Endothelial cell of umbilical vein (primary cell): ENCODE measurements around the gene SLC38A2. TPM values are rescaled to one million over a fixed set of nuclear protein-coding genes. Genes with fewer than 3 reads are reported as not detected.
A peak's percentile ranks its signal among the peaks of the same experiment; 100 is the strongest.

ENCODE experiments used
- BruUV-seq: library from RNA; stranded (reverse); fragments of 400-500 nt; replicated peaks from 2 replicates; lab custom pipeline; 2021; lab: Mats Ljungman, UMichigan
- CTCF ChIA-PET: fragments of 300-600, 350-600 bp; sonication (Branson Sonifier 250); formaldehyde crosslinking; loops from one replicate; lab custom pipeline; 2021; ENCODE audit warnings: antibody characterized with exemption, inconsistent platforms; lab: Charles Lee
- POLR2A ChIA-PET: fragments of 300-600, 350-600 bp; sonication (Branson Sonifier 250); formaldehyde crosslinking; loops from one replicate; lab custom pipeline; 2021; ENCODE audit warnings: antibody characterized with exemption, inconsistent platforms; lab: Charles Lee
- DNase-seq: peaks from one replicate; pipeline ENCODE4 v3.0.0-alpha.2; 2011; ENCODE audit warnings: low read depth, low spot score
- FAIRE-seq: peaks from 2 replicates; lab custom pipeline; 2011; peaks lifted over from hg19 to GRCh38; lab: Jason Lieb, UNC
- H2AFZ ChIP-seq: 2 replicates; pipeline ENCODE4 v1.6.0; 2012; ENCODE audit warnings: low read depth, low read length, control low read depth, inconsistent platforms
- H3K27ac ChIP-seq: 2 replicates; pipeline ENCODE4 v1.5.1; 2011; ENCODE audit warnings: low read depth, mild to moderate bottlenecking, control low read depth, low read length, moderate library complexity; ENCODE audit not compliant: insufficient read depth
- H3K27me3 ChIP-seq, 2 experiments: 2 replicates each; pipeline versions ENCODE4 v1.6.0 to v1.6.1; 2011; ENCODE audit warnings: low read length in 2 of 2, mixed read lengths in 1 of 2; ENCODE audit not compliant: control insufficient read depth in 2 of 2, insufficient read depth in 2 of 2
- H3K36me3 ChIP-seq, 2 experiments: 2 replicates in 1 of 2; 3 replicates in 1 of 2; pipeline ENCODE4 v1.5.1; 2011; ENCODE audit warnings: low read length in 2 of 2, mild to moderate bottlenecking in 1 of 2, moderate library complexity in 1 of 2; ENCODE audit not compliant: control insufficient read depth in 2 of 2, insufficient read depth in 2 of 2; ENCODE audit errors: extremely low read depth in 1 of 2
- H3K4me1 ChIP-seq: 3 replicates; pipeline ENCODE4 v1.5.1; 2011; ENCODE audit warnings: mild to moderate bottlenecking, low read length; ENCODE audit not compliant: control insufficient read depth, insufficient read depth; ENCODE audit errors: extremely low read depth
- H3K4me2 ChIP-seq: 2 replicates; pipeline ENCODE4 v1.6.1; 2011; ENCODE audit warnings: low read length, control low read depth, mixed read lengths; ENCODE audit not compliant: insufficient read depth
- H3K4me3 ChIP-seq, 3 experiments: fragments of 200-600 bp in 1 of 3; sonication (generic), shearing (Covaris generic) in 1 of 3; replicated peaks in 1 of 3; 2 replicates each; pipeline ENCODE4 v1.5.1; 2011 to 2016; ENCODE audit warnings: control low read depth in 3 of 3, low read length in 3 of 3, mild to moderate bottlenecking in 2 of 3, inconsistent platforms in 1 of 3, low read depth in 1 of 3, moderate library complexity in 1 of 3; ENCODE audit not compliant: insufficient read depth in 1 of 3
- H3K79me2 ChIP-seq: 2 replicates; pipeline ENCODE4 v1.6.0; 2012; ENCODE audit warnings: low read length, inconsistent platforms; ENCODE audit not compliant: control insufficient read depth, insufficient read depth
- H3K9ac ChIP-seq: replicated peaks from 2 replicates; pipeline ENCODE3; 2011; ENCODE audit warnings: low read length, control low read depth; ENCODE audit not compliant: insufficient read depth; ENCODE audit errors: extremely low read depth
- H3K9me1 ChIP-seq: replicated peaks from 3 replicates; pipeline ENCODE4 v1.6.0; 2011; ENCODE audit warnings: mild to moderate bottlenecking, low read length; ENCODE audit not compliant: control insufficient read depth, insufficient read depth; ENCODE audit errors: extremely low read depth
- H3K9me3 ChIP-seq: replicated peaks from 2 replicates; pipeline ENCODE4 v1.5.1; 2012; ENCODE audit warnings: low read length, inconsistent platforms; ENCODE audit not compliant: control insufficient read depth, insufficient read depth
- H4K20me1 ChIP-seq: replicated peaks from 2 replicates; pipeline ENCODE3; 2011; ENCODE audit warnings: mild to moderate bottlenecking, low read length; ENCODE audit not compliant: control insufficient read depth, insufficient read depth; ENCODE audit errors: extremely low read depth
- EZH2 ChIP-seq: IDR thresholded peaks from 2 replicates; pipeline ENCODE4 v1.6.1; 2012; ENCODE audit warnings: borderline replicate concordance, low read depth, mild to moderate bottlenecking, moderate library complexity, low read length, inconsistent platforms; ENCODE audit not compliant: severe bottlenecking
- FOS ChIP-seq: IDR thresholded peaks from 2 replicates; pipeline ENCODE4 v1.6.1; 2011; ENCODE audit warnings: mild to moderate bottlenecking, low read length, moderate library complexity, borderline replicate concordance; ENCODE audit not compliant: insufficient read depth
- GATA2 ChIP-seq: IDR thresholded peaks from 2 replicates; pipeline ENCODE4 v1.7.0; 2011; ENCODE audit warnings: low read depth, mild to moderate bottlenecking, moderate library complexity, mixed read lengths, low read length; ENCODE audit not compliant: insufficient read length, insufficient read depth
- JUN ChIP-seq: IDR thresholded peaks from 2 replicates; pipeline ENCODE4 v1.6.1; 2011; ENCODE audit warnings: borderline replicate concordance, low read depth; ENCODE audit not compliant: insufficient read length, insufficient read depth
- MYC ChIP-seq: IDR thresholded peaks from one replicate; pipeline ENCODE4 v1.6.1; 2011; ENCODE audit warnings: mild to moderate bottlenecking, low read depth, low read length
- POLR2A ChIP-seq: IDR thresholded peaks from 2 replicates; pipeline ENCODE4 v1.6.1; 2012; ENCODE audit warnings: low read depth, mild to moderate bottlenecking, control low read depth, low read length
- POLR2AphosphoS5 ChIP-seq: IDR thresholded peaks from 2 replicates; pipeline ENCODE4 v1.6.1; 2012; ENCODE audit warnings: low read depth, mild to moderate bottlenecking, control low read depth, low read length, moderate library complexity; ENCODE audit not compliant: insufficient read depth
- dilution Hi-C: fragments of 300-500 bp; cut with MboI; formaldehyde crosslinking; loops from one replicate; pipeline ENCODE4 v1.15.0; 2019; ENCODE audit warnings: low sequenced_read_pairs; ENCODE audit not compliant: extremely low pct_ligation_motif_present
- intact Hi-C: fragments of 100-400 bp; cut with micrococcal nuclease; formaldehyde crosslinking; loops from one replicate; pipeline ENCODE4 v1.10.0; 2022
- polyA plus RNA-seq, 4 experiments: library from polyadenylated mRNA; depleted of rRNA in 3 of 4; stranded (reverse) in 3 of 4; unstranded in 1 of 4; fragments of >200 nt; gene quantifications; 2 replicates each; pipeline versions ENCODE4 v1.2.1 to v1.2.3, GENCODE V29; 2011 to 2012; ENCODE audit warnings: missing spikeins in 1 of 4
- total RNA-seq: library from RNA; stranded (reverse); gene quantifications from 2 replicates; pipeline ENCODE4 v1.2.3, GENCODE V29; 2021
- TF ChIP-seq, protein P1 (sequence below): IDR thresholded peaks from 2 replicates; pipeline ENCODE4 v1.6.1; 2011; ENCODE audit not compliant: insufficient read depth, insufficient read length

The SLC38A2 gene
- total and polyA plus RNA-seq, 2 donors (not counting 3 experiments of a cell fraction or from before 2014, with no cell fraction given) = 267 to 427 TPM

DNA sequence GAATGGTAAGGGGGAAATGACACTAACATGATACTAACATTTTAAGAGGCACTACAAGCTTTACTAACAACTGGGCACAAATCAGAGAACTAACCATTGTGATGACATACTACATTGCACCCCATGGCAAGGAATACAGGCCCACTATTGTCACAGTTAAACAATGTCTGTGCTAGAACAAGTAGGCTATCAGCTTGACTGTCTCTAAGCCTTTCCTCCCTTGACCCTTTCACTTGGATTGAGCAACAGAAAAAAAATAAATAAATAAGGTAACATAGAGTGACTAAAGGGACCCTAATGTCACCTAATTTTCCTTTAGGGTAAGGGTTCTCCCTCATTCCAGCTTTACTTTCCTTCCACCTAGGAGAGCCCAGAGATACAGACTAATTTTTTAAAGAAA, 4.4 kb downstream of the SLC38A2 start:
- intact Hi-C loops = loop anchor here (5.0 kb wide), 1 partner anchor 146 kb away; no protein-coding TSS in a partner anchor
- peak overlapping the region in 2 of 3 experiments; percentile 90 to 98 for H3K4me3 ChIP-seq

DNA sequence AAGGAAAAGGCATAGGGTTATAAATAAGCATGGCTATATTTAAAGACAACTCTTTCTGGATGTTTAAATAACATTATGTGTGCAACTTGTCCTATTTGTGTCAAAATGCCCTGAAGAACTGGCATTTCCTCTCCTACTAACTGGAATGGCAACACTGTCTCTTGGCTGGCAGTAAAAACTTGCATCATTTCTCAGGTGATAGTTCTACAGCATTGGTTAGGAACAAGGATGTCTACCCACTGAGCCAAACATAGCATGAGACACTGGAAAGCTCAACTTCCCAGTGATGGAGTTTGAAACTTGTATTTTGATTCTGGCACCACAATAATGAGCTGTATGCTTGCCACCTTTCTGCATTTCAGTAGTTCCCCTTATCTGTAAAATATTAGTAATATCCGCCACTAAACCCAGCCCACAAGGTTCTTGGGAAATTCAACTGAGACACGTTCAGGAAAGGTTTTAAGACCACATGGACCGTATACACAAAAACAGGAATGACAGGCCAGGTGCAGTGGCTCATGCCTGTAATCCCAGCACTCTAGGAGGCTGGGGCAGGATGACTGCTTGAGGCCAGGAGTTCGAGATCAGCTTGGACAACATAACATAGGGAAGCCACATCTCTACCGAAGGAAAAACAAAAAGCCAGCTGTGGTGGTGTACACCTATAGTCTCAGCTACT, 5.1 kb downstream of the SLC38A2 start:
- ChIA-PET CTCF (interaction anchor here (0.8 to 2.8 kb wide), 5 partner anchors 65 to 654 kb away, joined by 3 to 21 read pairs (median 4); no protein-coding TSS in a partner anchor), POLR2A (interaction anchor here (0.6 to 3.5 kb wide), 7 partner anchors 8 to 306 kb away, joined by 3 to 13 read pairs (median 3); no protein-coding TSS in a partner anchor)
- H2AFZ ChIP-seq = no peak overlapping the region
- H4K20me1 ChIP-seq = peaks cover 49% of the 10 kb centered on the region
- H3K79me2 ChIP-seq = peaks cover 86% of the 10 kb centered on the region
- H3K9ac ChIP-seq = peak overlapping the region; percentile 97
- peaks cover 60% of the 10 kb centered on the region for H3K4me1 ChIP-seq
- H3K27me3 ChIP-seq = no peaks in the 10 kb centered on the region
- peak overlapping the region in 2 of 3 experiments; percentile 90 to 98 for H3K4me3 ChIP-seq
- H3K27ac ChIP-seq = peak overlapping the region; percentile 23
- peaks cover 45 to 81% of the 10 kb centered on the region in 2 experiments for H3K36me3 ChIP-seq
- no peak for TF ChIP-seq FOS
- no peak for TF ChIP-seq GATA2
- peak; percentile 27 for TF ChIP-seq POLR2AphosphoS5
- no peak for TF ChIP-seq MYC
- H3K9me1 ChIP-seq = no peaks in the 10 kb centered on the region
- intact Hi-C loops (loop anchor here (5.0 kb wide), 1 partner anchor 145 kb away; no protein-coding TSS in a partner anchor), dilution Hi-C loops (no loop called here)
- peak; percentile 46 for DNase-seq
- no TSS peak for BruUV-seq
- peak overlapping the region; percentile 98 for H3K4me2 ChIP-seq
- no peaks in the 10 kb centered on the region for H3K9me3 ChIP-seq
- FAIRE-seq = no peak

More for the DNA sequence above, 4.4 kb downstream of the SLC38A2 start:
- no peaks in the 10 kb centered on the region for H3K9me3 ChIP-seq
- H2AFZ ChIP-seq = no peak overlapping the region
- peaks cover 46% of the 10 kb centered on the region for H4K20me1 ChIP-seq
- DNase-seq (peak; percentile 24), FAIRE-seq (no peak)
- H3K79me2 ChIP-seq = peaks cover 87% of the 10 kb centered on the region
- H3K9ac ChIP-seq = peak overlapping the region; percentile 97
- ChIA-PET POLR2A (interaction anchor here (0.6 to 3.5 kb wide), 6 partner anchors 9 to 296 kb away, joined by 3 to 13 read pairs (median 4); no protein-coding TSS in a partner anchor), CTCF (interaction anchor here (1.0 to 2.8 kb wide), 4 partner anchors 64 to 653 kb away, joined by 3 to 21 read pairs (median 4); no protein-coding TSS in a partner anchor)
- peaks cover 60% of the 10 kb centered on the region for H3K4me1 ChIP-seq
- H3K27me3 ChIP-seq = no peaks in the 10 kb centered on the region
- H3K4me2 ChIP-seq = peak overlapping the region; percentile 98
- no TSS peak for BruUV-seq
- TF ChIP-seq FOS (no peak), EZH2 (no peak), JUN (no peak), POLR2AphosphoS5 (no peak), POLR2A (peak; percentile 56)
- TF ChIP-seq, protein P1, sequence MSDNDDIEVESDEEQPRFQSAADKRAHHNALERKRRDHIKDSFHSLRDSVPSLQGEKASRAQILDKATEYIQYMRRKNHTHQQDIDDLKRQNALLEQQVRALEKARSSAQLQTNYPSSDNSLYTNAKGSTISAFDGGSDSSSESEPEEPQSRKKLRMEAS = no peak
- dilution Hi-C loops = no loop called here
- H3K36me3 ChIP-seq = peaks cover 42 to 75% of the 10 kb centered on the region in 2 experiments
- H3K9me1 ChIP-seq = no peaks in the 10 kb centered on the region
- H3K27ac ChIP-seq = peak overlapping the region; percentile 23
